Smooth muscle cell (in vitro differentiated cells): ENCODE measurements around the gene TSC22D1. TPM values are rescaled to one million over a fixed set of nuclear protein-coding genes. Genes with fewer than 3 reads are reported as not detected.

Source experiments
- DNase-seq: peaks from one replicate; lab custom pipeline; 2025; ENCODE audit not compliant: unreplicated experiment; lab: John Stamatoyannopoulos, UW
- H2AFZ ChIP-seq: fragments of 200-600 bp; sonication (generic); 2 replicates; pipeline ENCODE4 v1.6.0; 2016; ENCODE audit warnings: antibody characterized with exemption, low read depth, mild to moderate bottlenecking
- H3F3A ChIP-seq: fragments of 200-600 bp; sonication (generic); 2 replicates; pipeline ENCODE4 v1.6.0; 2017; ENCODE audit warnings: antibody characterized with exemption, low read depth
- H3K27ac ChIP-seq: fragments of 200-600 bp; sonication (generic); 2 replicates; pipeline ENCODE4 v1.5.1; 2016; ENCODE audit warnings: low read depth, mild to moderate bottlenecking
- H3K27me3 ChIP-seq: fragments of 200-600 bp; sonication (generic); 2 replicates; pipeline ENCODE4 v1.6.1; 2016; ENCODE audit warnings: low read depth, mild to moderate bottlenecking
- H3K36me3 ChIP-seq: fragments of 200-600 bp; sonication (generic); 2 replicates; pipeline ENCODE4 v1.5.1; 2016; ENCODE audit warnings: low read depth
- H3K4me1 ChIP-seq: fragments of 200-600 bp; sonication (generic); 2 replicates; pipeline ENCODE4 v1.5.1; 2016; ENCODE audit warnings: low read depth
- H3K4me2 ChIP-seq: fragments of 200-600 bp; sonication (generic); 2 replicates; pipeline ENCODE4 v1.6.0; 2016; ENCODE audit warnings: mild to moderate bottlenecking
- H3K4me3 ChIP-seq: fragments of 200-600 bp; sonication (generic); 2 replicates; pipeline ENCODE4 v1.5.1; 2016; ENCODE audit warnings: mild to moderate bottlenecking
- H3K79me2 ChIP-seq: fragments of 200-600 bp; sonication (generic); 2 replicates; pipeline ENCODE4 v1.6.0; 2016; ENCODE audit warnings: low read depth, mild to moderate bottlenecking
- H3K9ac ChIP-seq: fragments of 200-600 bp; sonication (generic); 2 replicates; pipeline ENCODE4 v1.6.0; 2016; ENCODE audit warnings: low read depth
- H3K9me3 ChIP-seq: fragments of 200-600 bp; sonication (generic); replicated peaks from 2 replicates; pipeline ENCODE4 v1.5.1; 2016; ENCODE audit warnings: low read depth
- H4K20me1 ChIP-seq: fragments of 200-600 bp; sonication (generic); 2 replicates; pipeline ENCODE4 v1.6.0; 2016; ENCODE audit warnings: low read depth
- WGBS: methylation state at CpG from one replicate; pipeline ENCODE4 v1.1.7; 2016; ENCODE audit warnings: low lambda C conversion rate; 5-methylcytosine and 5-hydroxymethylcytosine counted together
- polyA plus RNA-seq: library from polyadenylated mRNA; unstranded; fragments of >200 nt; fragmentation: Nextera tagmentation; extraction: Ambion mirVana; gene quantifications from 2 replicates; pipeline ENCODE4 v1.2.1, GENCODE V29; 2016
- total RNA-seq: library from RNA; depleted of rRNA; stranded (reverse); fragments of >200 nt; gene quantifications from 2 replicates; pipeline ENCODE4 v1.2.3, GENCODE V29; 2014
- TF ChIP-seq, protein P1 (sequence below): fragments of 200-600 bp; sonication (generic); IDR thresholded peaks from 2 replicates; pipeline ENCODE4 v1.5.1; 2017; ENCODE audit warnings: borderline replicate concordance, mild to moderate bottlenecking, antibody characterized with exemption; ENCODE audit not compliant: insufficient read depth, poor library complexity, severe bottlenecking

TSC22D1 gene
- total and polyA plus RNA-seq, 2 experiments from 2014 or later, result 117 to 159 TPM

- WGBS, result 78% methylated on average over 1 of the region's 1 CpG
- H3K27me3 ChIP-seq, result no peaks in the 10 kb centered on the region
- H3K9ac ChIP-seq, result no peak overlapping the region
- no peaks in the 10 kb centered on the region for H3F3A ChIP-seq
- H3K4me1 ChIP-seq, result no peaks in the 10 kb centered on the region
- H3K4me2 ChIP-seq, result no peak overlapping the region
- no peak overlapping the region for H3K4me3 ChIP-seq
- no peak overlapping the region for H3K27ac ChIP-seq
- H2AFZ ChIP-seq, result no peak overlapping the region
- no peaks in the 10 kb centered on the region for H3K9me3 ChIP-seq
- no peaks in the 10 kb centered on the region for H3K79me2 ChIP-seq
- H4K20me1 ChIP-seq, result peaks cover 5% of the 10 kb centered on the region
- TF ChIP-seq, protein P1, sequence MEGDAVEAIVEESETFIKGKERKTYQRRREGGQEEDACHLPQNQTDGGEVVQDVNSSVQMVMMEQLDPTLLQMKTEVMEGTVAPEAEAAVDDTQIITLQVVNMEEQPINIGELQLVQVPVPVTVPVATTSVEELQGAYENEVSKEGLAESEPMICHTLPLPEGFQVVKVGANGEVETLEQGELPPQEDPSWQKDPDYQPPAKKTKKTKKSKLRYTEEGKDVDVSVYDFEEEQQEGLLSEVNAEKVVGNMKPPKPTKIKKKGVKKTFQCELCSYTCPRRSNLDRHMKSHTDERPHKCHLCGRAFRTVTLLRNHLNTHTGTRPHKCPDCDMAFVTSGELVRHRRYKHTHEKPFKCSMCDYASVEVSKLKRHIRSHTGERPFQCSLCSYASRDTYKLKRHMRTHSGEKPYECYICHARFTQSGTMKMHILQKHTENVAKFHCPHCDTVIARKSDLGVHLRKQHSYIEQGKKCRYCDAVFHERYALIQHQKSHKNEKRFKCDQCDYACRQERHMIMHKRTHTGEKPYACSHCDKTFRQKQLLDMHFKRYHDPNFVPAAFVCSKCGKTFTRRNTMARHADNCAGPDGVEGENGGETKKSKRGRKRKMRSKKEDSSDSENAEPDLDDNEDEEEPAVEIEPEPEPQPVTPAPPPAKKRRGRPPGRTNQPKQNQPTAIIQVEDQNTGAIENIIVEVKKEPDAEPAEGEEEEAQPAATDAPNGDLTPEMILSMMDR, result no peak
- peaks cover 3% of the 10 kb centered on the region for H3K36me3 ChIP-seq
- no peak for DNase-seq
Observed at GRCh38 chr13:44489751-44490150, 86.4 kb downstream of the TSC22D1 start.

DNA sequence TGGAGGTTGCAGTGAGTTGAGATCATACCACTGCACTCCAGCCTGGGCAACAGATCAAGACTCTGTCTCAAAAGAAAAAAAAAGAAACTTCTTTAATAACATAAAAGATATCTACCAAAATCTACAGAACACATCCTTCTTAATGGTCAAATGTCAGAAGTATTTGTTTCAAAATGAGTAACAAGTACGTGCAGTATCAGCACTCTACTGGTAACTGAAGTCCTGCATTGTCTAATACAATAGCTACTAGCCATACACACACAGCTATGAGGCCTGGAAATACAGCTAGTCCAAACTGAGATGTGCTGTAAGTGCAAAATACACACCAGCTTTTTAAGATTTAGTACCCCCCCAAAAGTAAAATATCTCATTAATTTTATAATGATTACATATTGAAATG, 88.1 kb downstream of the TSC22D1 start:
- no peaks in the 10 kb centered on the region for H3F3A ChIP-seq
- 93% methylated on average over 1 of the region's 1 CpG for whole genome bisulfite sequencing
- no peak overlapping the region for H2AFZ ChIP-seq

GRCh38 chr13:44484562-44485138, 91.5 kb downstream of the TSC22D1 start:
- Histone ChIP-seq H3K4me1 (no peaks in the 10 kb centered on the region), H2AFZ (no peak overlapping the region), H3K9me3 (no peaks in the 10 kb centered on the region), H4K20me1 (no peaks in the 10 kb centered on the region), H3K4me2 (no peak overlapping the region), H3K4me3 (no peak overlapping the region), H3K27ac (no peak overlapping the region), H3K27me3 (no peaks in the 10 kb centered on the region), H3F3A (no peaks in the 10 kb centered on the region), H3K36me3 (no peaks in the 10 kb centered on the region), H3K79me2 (no peaks in the 10 kb centered on the region), H3K9ac (no peak overlapping the region)
- TF ChIP-seq, protein P1, result no peak
- WGBS, result 88% methylated on average over 4 of the region's 4 CpGs
- DNase-seq, result no peak

More for the DNA sequence above, 88.1 kb downstream of the TSC22D1 start:
- H3K4me1 ChIP-seq, result no peaks in the 10 kb centered on the region
- no peak overlapping the region for H3K4me2 ChIP-seq
- no peak for DNase-seq
- H3K9me3 ChIP-seq, result no peaks in the 10 kb centered on the region
- H3K4me3 ChIP-seq, result no peak overlapping the region
- no peaks in the 10 kb centered on the region for H3K27me3 ChIP-seq
- TF ChIP-seq, protein P1, result no peak
- H4K20me1 ChIP-seq, result no peaks in the 10 kb centered on the region
- H3K9ac ChIP-seq, result no peak overlapping the region
- no peaks in the 10 kb centered on the region for H3K79me2 ChIP-seq
- H3K36me3 ChIP-seq, result no peaks in the 10 kb centered on the region
- no peak overlapping the region for H3K27ac ChIP-seq

- Histone ChIP-seq H3K4me3 (no peak overlapping the region), H3F3A (no peaks in the 10 kb centered on the region), H4K20me1 (peaks cover 43% of the 10 kb centered on the region), H3K9me3 (no peaks in the 10 kb centered on the region), H3K9ac (no peak overlapping the region), H2AFZ (no peak overlapping the region), H3K36me3 (no peaks in the 10 kb centered on the region), H3K27me3 (no peaks in the 10 kb centered on the region), H3K27ac (no peak overlapping the region), H3K79me2 (no peaks in the 10 kb centered on the region), H3K4me1 (peaks cover 10% of the 10 kb centered on the region), H3K4me2 (no peak overlapping the region)
- 81% methylated on average over 4 of the region's 4 CpGs for WGBS
- DNase-seq, result no peak
- TF ChIP-seq, protein P1, result no peak
Observed at GRCh38 chr13:44474122-44474910, 101.8 kb downstream of the TSC22D1 start.
